NCI-H1436 (cell line): ENCODE data around the gene TAF15.

Experiments used
- DNase-seq: peaks from one replicate; lab custom pipeline; 2025; lab: John Stamatoyannopoulos, UW

Gene TAF15

DNA sequence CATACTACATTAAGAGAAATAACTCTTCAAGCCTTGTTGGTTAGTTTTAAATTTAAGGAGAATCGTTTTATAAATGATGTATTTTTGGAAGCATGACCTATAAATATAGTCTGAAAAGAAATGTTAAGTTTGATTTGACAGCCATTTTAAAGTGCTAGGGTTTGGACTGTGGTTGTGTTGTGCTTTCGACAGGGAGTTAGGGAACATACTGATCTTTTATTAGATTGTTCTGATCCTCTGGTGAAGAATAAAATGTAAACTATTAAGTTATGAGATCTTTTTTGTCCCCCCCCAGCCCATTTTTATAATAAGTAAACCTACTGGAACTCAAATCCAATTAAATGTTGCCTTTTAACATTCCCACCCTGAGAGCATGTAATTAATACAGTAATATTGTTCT is 12.0 kb downstream of the TAF15 start:
- DNase-seq = no peak

DNA sequence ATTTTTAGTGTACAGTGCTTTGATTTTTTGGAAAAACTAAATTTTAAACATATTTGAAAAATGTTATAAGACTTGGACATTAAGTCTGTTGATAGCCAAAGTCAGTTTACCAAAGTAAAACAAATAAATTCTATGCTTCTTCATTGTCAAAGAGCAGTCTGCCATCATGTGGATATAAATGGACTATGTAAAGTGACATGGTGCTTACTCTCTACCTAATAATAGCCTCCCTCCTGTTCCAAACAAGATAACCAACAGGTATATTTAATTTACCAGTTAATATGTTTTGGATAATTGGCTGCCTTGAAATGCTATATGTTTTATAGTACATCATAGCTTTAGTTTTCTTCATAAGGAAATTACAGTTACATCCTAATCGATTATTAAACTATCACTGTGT is 15.9 kb downstream of the TAF15 start:
- DNase-seq = no peak

DNA sequence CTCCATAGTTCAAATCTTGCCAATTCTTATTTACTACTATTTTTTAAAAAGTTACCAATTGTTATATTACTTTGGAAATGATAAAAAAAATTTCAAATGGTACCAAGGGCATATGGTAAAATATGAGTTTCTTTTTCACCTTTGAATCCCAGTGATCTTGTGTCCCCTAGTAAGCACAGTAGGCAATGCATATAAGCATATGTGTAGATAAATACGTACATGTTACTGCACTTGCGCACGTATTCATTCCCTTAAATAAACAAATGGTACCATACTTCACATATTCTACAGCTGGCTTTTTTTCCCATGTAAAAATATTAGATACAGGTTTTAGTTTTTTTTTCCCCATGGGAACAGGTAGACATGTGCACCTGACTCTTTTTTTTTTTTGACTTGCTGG is 31.8 kb downstream of the TAF15 start:
- no peak for DNase-seq

DNA sequence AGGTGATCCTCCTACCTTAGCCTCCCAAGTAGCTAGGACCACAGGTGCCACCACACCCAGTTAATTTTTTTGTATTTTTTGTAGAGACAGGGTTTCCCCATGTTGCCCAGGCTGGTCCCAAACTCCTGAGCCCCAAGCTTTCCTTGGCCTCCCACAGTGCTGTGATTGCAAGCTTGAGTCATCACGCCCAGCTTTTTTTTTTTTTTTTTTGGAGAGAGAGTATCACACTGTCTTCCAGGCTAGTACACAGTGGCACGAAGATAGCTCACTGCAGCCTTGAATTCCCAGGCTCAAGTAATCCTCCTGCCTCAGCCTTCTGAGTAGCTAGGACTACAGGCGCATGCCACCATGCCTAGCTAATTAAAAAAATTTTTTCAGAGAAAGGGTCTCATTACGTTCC is 32.2 kb downstream of the TAF15 start:
- no peak for DNase-seq

DNA sequence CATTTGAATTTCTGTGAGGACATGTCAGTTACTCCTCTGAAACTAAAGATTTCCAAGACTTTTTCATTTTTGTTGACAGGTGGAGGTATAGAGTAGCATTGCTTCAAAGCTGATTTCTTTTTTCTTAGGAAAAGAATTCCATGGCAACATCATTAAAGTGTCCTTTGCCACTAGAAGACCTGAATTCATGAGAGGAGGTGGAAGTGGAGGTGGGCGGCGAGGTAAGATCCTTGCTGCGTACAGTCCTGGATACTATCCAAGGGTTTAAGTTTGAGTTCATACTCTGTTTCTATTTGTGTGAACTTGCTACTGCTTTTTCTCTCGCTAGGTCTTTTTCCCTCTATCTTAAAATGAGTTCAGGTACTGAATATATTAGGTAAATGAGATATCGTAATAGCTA is 33.0 kb downstream of the TAF15 start:
- no peak for DNase-seq

DNA sequence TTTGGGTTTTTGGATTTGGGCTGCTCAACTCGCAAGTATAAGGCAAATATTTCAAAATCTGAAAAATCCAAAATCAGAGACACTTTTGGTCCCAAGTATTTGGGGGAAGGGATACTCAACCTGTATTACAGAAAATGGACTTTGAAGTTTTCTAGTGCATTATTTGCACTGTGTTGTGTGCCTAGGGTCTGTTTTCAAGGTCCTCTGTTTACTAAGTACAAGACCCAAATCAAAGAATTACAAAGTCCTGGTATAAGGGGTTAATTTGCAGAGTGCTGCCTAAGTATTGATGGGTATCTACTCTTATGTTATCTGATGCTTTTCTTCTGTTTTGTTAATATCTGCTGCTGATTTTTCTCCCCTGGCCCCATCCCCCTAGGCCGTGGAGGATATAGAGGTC is 34.4 kb downstream of the TAF15 start:
- no peak for DNase-seq

DNA sequence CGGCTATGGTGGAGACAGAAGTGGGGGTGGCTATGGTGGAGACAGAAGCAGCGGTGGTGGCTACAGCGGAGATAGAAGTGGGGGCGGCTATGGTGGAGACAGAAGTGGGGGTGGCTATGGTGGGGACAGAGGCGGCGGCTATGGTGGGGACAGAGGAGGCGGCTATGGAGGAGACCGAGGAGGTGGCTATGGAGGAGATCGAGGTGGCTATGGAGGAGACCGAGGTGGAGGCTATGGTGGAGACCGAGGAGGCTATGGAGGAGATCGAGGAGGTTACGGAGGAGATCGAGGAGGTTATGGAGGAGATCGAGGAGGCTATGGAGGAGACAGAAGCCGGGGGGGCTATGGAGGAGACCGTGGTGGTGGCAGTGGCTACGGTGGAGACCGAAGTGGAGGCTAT is 35.3 kb downstream of the TAF15 start:
- DNase-seq = no peak

DNA sequence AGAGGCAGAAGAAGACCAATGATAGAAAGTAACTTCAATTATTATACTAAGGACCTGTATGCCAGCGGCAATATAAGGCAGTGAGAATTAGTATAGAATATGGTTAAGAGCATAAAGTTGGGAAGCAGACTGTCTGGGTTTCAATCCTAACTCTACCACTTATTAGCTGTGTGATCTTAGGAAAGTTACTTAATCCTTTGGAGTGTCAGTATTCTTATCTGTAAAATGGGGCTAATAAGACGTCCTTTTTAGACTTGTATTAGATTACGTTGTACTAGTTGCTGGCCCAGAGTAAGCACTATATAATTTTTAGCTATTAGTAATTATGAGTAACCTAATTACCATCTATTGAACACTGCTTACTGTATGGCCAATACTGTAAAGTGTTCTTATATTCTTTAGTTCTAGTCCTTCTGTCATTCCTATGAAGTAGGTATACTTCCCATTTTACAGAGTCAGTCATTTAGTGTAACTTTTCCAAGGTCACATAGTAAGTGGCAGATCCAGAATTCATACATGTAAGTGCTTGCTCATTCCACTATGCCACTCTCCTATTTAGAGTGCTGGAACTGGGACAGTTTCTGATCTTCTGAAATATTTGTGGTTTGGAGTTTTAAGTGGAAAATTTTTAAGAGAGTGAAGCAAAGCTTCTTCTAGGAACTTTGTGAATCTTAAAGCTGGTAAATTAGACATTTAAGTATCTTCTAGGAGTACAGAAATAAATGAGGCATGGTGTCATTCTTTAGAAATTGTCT is 36.9 kb downstream of the TAF15 start:
- no peak for DNase-seq

DNA sequence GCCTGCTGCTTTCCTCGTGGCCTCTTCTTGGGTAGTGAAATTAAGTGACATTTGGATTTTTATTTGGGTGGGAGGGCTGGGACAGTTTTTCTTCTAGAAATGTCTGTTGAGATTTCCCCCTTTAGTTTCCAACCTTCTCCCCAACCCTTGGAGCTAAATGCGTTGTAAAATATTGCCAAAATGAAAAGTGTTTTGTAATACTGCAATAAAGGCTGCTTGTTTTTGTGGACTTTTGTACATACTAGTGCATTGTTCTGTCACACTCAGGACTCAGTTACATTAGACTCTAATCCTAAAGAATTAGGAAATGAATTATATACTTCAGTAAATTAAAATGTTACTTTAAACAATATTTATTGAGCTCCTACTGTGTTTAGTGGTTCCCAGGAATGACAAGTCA is 37.7 kb downstream of the TAF15 start:
- DNase-seq = no peak

DNA sequence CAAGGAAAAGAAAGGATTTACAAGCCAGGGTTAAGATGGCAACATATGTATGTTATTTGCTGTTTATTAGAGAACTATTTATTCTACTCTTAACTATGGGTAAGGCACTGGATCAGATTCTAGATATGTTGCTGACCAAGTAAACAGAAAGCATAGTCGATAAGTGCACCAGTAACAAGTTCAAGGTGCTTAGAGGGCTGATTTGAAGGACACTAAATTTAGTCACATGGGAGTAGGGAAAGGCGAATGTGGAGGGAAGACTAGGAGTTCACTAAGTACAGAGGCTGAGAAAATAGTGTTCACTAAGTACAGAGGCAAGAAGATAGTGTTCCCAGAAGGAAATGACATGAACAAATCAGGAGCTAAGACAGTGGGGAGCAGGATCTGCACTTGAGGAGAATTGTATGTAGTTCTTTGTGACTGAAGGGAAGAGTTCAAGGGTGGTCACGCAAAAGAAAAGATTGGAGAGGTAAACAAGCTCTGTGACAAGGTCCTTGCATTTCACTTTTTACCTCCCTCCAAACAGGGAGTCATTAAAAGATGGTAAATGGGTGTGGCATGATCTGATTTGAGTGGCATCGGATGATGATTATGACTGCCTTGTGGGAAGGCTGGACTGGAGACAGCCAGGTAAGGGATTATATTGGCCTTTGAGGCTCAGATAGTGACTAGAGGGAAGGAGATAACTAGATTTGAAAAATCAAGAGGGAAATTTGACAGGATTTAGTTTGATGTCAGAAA is 38.5 kb downstream of the TAF15 start:
- no peak for DNase-seq

DNA sequence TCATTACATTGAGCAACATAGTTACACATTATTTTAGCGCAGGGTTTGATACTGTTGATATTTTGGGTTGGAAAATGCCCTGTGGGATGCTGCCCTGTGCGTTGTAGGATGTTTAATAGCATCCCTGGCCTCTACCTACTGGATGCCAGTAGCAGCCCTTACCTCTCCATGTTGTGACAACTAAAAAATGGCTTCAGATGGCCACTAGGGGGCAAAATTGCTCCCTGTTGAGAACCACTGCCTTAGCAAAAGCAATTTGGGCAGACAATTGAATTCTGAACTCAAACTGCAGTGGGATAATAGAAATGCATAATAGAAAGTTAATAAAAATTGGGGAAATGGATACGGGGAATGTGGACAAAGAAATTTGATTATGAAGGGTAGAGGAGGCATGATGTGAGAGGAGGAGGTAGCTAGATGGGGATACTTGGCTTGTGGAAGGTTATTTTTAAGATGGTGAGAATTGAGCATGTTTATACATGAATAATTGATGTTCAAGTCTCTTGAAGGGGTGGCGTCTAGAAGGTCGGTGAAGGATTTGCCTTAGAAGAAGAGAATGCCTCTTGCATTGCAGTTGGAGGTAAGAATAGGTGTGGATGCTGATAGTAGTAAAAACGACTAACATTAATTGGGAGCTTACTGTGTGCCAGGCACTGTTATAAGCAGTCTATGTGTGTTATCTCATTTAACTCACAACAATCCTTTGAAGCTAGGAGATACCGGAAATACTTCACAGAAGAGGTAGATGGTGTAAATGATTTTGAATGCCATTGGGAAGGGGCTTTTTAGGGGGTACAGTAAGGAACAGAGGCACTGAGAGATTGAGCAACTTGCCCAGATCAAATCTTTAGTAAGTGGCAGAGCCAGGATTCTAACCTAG is 40.4 kb downstream of the TAF15 start:
- peak; percentile 59 for DNase-seq

DNA sequence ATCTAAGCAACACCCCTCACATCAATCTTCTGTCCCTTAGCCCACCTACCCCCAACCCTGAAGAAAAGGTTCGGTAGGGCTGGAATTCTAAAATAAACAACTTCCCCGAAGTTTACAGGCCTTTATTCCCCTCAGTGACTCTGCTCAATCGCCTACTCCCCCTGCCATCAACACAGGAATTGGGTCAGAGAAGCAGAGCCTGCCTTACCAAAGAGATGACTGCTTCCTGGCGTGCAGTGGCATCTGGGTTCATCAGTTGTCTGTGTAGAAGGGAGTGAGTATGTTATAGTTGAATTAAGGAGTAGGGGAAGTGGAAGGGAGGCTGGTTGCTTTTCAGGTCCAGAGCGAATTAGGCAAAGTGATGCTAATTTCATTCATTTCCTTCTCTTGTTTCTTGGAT is 46.7 kb downstream of the TAF15 start:
- DNase-seq = no peak

DNA sequence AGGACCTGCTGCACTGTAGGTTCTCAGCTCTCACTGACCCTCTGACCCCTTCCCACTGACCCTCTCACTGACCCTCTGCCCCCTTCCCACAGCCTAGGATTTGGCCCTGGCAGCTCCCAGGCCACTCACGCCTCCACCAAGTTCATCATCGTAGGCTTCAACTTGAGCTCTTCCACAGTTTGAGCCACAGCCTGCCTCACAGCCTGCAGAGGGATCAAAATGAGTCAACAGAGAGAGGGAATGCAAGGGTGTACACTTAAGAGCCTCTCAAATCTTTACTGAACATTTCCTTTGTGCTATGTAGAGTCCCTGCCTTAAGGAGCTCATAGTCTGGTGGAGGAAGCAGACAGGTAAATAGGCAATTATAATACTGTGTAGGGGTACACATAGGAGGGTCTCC is 47.3 kb downstream of the TAF15 start:
- no peak for DNase-seq

DNA sequence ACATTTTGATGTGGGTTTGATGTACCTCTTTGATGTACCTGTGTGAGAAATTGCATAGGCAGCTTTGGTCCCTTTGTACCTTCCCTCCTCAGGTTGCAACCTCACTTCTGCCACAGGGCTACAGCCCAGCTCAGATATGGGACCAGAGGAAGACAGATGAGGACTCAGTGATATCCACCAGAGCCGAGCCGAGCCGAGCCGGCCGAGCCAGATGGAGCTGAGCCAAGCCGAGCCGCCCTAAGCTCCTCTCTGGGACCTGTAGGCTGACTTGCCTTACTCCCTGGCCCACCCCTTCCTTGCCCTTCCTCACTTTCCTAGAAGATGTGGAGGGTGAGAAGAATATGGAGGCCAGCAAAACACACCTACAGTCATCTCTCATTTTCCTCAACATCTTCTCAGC is 55.6 kb downstream of the TAF15 start:
- DNase-seq = no peak

DNA sequence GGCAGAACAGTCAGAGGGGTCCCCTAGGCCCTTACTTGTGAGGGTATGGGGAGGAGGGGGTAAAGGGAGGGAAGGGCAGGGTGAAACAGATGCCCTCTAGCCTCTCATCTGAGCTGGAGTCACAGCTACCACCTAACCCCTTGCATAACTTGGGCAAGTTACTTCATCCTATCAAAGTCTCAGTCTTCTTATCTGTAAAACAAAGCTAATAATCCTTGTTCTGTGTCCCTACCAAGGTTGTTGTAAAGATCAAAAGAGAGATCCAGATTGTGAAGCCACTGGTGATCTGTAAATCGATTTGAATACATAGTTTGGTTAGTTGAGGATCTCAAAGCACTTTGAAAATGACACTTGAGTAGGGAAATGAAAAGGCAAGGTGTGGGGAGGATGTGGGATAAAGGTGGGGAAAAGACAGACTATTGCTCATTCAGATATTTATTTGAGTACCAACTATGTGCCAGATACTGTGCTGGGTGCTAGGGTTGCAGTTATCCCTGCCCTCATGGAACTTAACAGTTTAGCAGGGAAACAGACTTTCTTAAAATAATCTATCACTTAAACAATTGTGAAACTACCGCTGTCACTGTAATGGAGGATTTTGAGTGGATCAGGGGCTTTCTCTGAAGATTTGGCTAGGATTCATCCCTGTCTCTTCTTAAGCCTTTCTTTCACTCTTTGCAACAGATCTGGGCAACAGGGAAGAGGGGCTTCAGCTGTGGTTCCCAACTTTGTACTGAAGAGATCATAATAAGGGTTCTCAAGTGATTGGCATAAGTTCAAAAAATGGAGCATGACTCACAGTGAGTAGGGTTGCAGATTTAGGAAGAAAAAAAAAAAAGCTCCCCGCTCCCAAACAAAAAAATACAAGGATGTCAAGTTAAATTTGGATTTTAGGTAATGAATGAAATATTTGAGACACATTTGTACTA is 56.4 kb downstream of the TAF15 start:
- no peak for DNase-seq

DNA sequence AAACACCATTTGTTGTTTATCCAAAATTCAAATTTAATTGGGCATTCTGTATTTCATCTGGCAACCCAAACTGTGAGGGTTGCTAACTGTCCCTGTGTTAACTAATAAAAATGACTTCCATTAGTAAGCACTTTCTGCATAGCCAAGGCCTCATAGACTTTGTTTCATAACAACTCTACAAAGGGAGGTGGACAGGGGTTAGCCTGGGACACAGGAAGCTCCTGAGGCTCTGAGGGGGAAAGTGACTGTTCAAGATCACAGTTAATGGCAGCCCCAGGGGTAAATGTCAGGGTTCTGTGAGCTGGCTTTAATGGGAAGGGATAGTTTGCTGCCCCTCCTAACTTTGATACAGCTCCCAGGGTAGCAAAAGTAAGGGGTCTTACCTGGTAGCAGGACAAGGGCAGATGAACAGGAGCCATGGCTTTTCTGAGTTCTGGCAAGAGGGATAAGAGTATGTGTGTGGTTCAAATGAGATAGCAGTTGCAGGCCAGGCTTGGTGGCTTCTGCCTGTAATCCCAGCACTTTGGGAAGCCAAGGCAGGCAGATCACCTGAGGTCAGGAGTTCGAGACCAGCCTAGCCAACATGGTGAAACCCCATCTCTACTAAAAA is 57.2 kb downstream of the TAF15 start:
- no peak for DNase-seq

DNA sequence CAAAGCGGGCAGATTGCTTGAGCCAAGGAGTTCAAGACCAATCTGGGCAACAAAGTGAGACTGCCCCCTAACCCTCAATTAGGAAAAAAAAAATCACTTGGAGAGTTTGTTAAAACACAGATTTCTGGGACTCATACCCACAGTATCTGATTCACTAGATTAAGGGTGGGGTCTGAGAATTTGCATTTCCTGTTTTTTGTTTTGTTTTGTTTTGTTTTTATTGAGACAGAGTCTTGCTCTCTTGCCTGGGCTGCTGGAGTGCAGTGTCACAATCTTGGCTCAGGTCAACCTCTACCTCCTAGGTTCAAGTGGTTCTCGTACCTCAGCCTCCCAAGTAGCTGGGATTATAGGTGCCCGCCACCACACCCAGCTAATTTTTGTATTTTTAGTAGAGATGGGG is 58.3 kb downstream of the TAF15 start:
- DNase-seq = no peak

DNA sequence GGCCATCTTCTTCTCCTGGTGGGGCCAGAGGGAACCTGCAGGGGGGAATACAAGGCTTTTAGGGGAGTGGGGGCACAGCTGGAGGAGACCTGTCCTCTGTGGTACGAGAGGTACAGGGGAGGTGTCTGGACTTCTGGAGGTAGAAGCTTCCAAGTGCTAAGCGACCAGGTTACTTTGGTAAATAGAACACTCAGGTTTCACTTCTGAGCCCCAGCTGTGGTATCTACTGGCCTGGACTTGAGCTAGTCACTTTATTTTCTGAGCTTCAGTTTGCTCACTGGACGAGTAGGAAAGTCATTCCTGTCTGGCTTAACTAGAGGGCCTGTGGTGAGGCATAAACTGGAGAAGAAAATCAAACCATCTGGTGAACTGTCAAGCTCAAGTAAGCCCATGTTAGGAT is 59.5 kb downstream of the TAF15 start, which contains the start of gene HEATR9:
TSS of gene HEATR9 (minus strand) at position 155 of the 400 bp plus-strand sequence. CDS start at position 6, 149 bp downstream.
- no peak for DNase-seq

DNA sequence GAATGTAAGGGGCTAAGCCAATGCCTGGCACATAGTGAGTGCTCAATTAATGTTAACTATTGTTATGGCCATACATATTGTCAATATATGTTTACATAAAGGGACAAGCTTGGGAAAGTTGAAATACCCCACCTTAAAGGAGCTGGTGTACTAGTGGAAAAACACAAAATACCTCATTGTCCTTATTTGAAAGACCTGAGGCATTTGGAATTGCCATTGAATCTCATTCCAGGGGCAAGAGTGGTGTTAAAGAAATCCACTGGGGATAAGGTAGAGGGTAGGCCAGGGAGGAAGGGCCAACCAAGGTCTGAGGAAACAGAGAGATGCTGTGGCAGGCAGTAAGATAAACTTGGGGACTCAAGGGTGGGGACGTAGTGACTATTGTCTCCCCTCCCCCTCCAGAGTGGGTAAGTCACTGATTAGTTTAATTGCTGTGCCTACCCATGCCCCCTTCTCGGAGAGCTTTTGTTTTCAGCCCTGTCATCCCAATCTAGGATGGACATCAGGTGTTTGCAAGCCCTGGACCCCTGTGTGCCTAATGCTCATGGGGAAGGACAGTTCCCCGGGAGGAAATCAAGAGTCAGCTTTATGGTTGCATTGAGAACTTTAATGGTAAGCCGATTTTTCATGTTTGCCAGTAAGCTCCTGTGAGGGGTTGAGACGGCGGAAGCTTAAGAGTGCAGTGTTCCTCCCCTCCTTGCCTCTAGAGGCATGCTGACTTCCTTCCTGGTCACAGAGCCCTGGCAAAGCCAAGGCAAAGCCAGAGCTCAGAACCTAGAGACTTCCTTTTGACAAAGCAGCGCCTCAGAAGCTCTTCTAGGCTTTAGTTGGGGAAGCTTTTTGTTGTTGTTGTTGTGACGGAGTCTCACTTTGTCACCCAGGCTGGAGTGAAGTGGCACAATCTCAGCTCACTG is 61.9 kb downstream of the TAF15 start:
- no peak for DNase-seq
